AG10803 (cell line): Measurements from ENCODE around the gene PPARD.
A peak's percentile ranks its signal among the peaks of the same experiment; 100 is the strongest.

Source experiments
- DNase-seq: peaks from one replicate; pipeline ENCODE4 v3.0.0; 2010; ENCODE audit warnings: low read depth
- H3K4me3 ChIP-seq: 2 replicates; pipeline ENCODE4 v1.5.1; 2011; ENCODE audit warnings: mild to moderate bottlenecking, low read length, control low read depth
- CTCF ChIP-seq: conservative IDR thresholded peaks from 2 replicates; pipeline ENCODE4 v1.5.1; 2011; ENCODE audit warnings: mild to moderate bottlenecking, low read length, control low read depth, inconsistent platforms

Gene PPARD

GRCh38 chr6:35461270-35461669 is 118.9 kb downstream of the PPARD start:
- no peak for DNase-seq
- H3K4me3 ChIP-seq, result no peak overlapping the region
- no peak for TF ChIP-seq CTCF

GRCh38 chr6:35463292-35463691 is 120.9 kb downstream of the PPARD start:
- no peak for DNase-seq
- H3K4me3 ChIP-seq, result no peak overlapping the region
- no peak for TF ChIP-seq CTCF

- no peak overlapping the region for H3K4me3 ChIP-seq
- no peak for DNase-seq
- TF ChIP-seq CTCF, result no peak
Measured at GRCh38 chr6:35465646-35466045, 123.3 kb downstream of the PPARD start.

- H3K4me3 ChIP-seq, result peak within 1 kb of the TSS; percentile 86
- DNase-seq, result peak; percentile 95
- TF ChIP-seq CTCF, result peak; percentile 83
Measured at GRCh38 chr6:35468181-35468979, 126.0 kb downstream of the PPARD start, which contains the start of gene RPL10A. Gene RPL10A (plus strand): TSS chr6:35468401. CDS start chr6:35468435, 34 bp downstream.

- no peak for DNase-seq
- TF ChIP-seq CTCF, result no peak
- peak overlapping the region; percentile 86 for H3K4me3 ChIP-seq
Measured at GRCh38 chr6:35468980-35469750, 126.8 kb downstream of the PPARD start.

- peak overlapping the region; percentile 86 for H3K4me3 ChIP-seq
- no peak for TF ChIP-seq CTCF
- no peak for DNase-seq
Measured at GRCh38 chr6:35469751-35470662, 127.6 kb downstream of the PPARD start.
